A673 (cell line): ENCODE data around the gene CCT8. TPM values are rescaled to one million over a fixed set of nuclear protein-coding genes. Genes with fewer than 3 reads are reported as not detected.

Source experiments
- BruUV-seq: library from RNA; stranded (reverse); fragments of 400-500 nt; replicated peaks from 2 replicates; lab custom pipeline; 2021; lab: Mats Ljungman, UMichigan
- CTCF ChIA-PET: fragments of 300-600 bp; sonication (Branson Sonifier 250); formaldehyde crosslinking; loops from one replicate; lab custom pipeline; 2022; ENCODE audit warnings: antibody characterized with exemption; lab: Charles Lee
- POLR2A ChIA-PET: fragments of 300-600 bp; sonication (Branson Sonifier 250); formaldehyde crosslinking; loops from one replicate; lab custom pipeline; 2022; ENCODE audit warnings: antibody characterized with exemption; ENCODE audit not compliant: low non-redundant PET; lab: Charles Lee
- DNase-seq: peaks from one replicate; pipeline ENCODE4 v3.0.0-alpha.2; 2015; ENCODE audit warnings: low spot score
- H3K27ac ChIP-seq: fragments of 200-600 bp; sonication (generic); 2 replicates; pipeline ENCODE4 v1.5.1; 2016; ENCODE audit warnings: mixed run types, low read depth, mild to moderate bottlenecking, mixed read lengths, antibody characterized with exemption, low read length; ENCODE audit not compliant: poor library complexity, severe bottlenecking
- H3K27me3 ChIP-seq: fragments of 200-600 bp; sonication (generic); replicated peaks from 2 replicates; pipeline ENCODE4 v1.6.1; 2017; ENCODE audit warnings: mixed run types, low read depth, mild to moderate bottlenecking, mixed read lengths, antibody characterized with exemption, low read length; ENCODE audit not compliant: insufficient read depth, poor library complexity
- H3K36me3 ChIP-seq: fragments of 200-600 bp; sonication (generic); 2 replicates; pipeline ENCODE4 v1.6.1; 2016; ENCODE audit warnings: mixed run types, mild to moderate bottlenecking, mixed read lengths, antibody characterized with exemption, low read length; ENCODE audit not compliant: insufficient read depth, poor library complexity, severe bottlenecking
- H3K4me1 ChIP-seq: fragments of 200-600 bp; sonication (generic); 2 replicates; pipeline ENCODE4 v1.6.1; 2017; ENCODE audit warnings: mixed run types, mild to moderate bottlenecking, mixed read lengths, antibody characterized with exemption, low read length; ENCODE audit not compliant: insufficient read depth, poor library complexity, severe bottlenecking
- H3K4me3 ChIP-seq: fragments of 200-600 bp; sonication (generic); 2 replicates; pipeline ENCODE4 v1.5.1; 2016; ENCODE audit warnings: low read depth, mixed run types, mild to moderate bottlenecking, mixed read lengths, low read length; ENCODE audit not compliant: poor library complexity, severe bottlenecking
- H3K9me3 ChIP-seq: fragments of 200-600 bp; sonication (generic); 2 replicates; pipeline ENCODE4 v1.6.1; 2016; ENCODE audit warnings: mixed run types, low read depth, mild to moderate bottlenecking, mixed read lengths, antibody characterized with exemption, low read length; ENCODE audit not compliant: poor library complexity, severe bottlenecking
- CTCF ChIP-seq: fragments of 300-800, 200-600 bp; sonication (generic); conservative IDR thresholded peaks from 2 replicates; pipeline ENCODE4 v1.5.1; 2017; ENCODE audit warnings: low read depth, mild to moderate bottlenecking, antibody characterized with exemption, low read length, moderate library complexity, mixed read lengths
- EZH2 ChIP-seq: fragments of 200-600 bp; sonication (generic); IDR thresholded peaks from 2 replicates; pipeline ENCODE4 v1.6.1; 2017; ENCODE audit warnings: borderline replicate concordance, low read depth, mild to moderate bottlenecking, mixed read lengths, antibody characterized with exemption, low read length; ENCODE audit not compliant: poor library complexity, severe bottlenecking
- intact Hi-C: fragments of 100-400 bp; cut with micrococcal nuclease; formaldehyde crosslinking; loops from one replicate; pipeline ENCODE4 v1.10.0; 2022; ENCODE audit not compliant: unreplicated experiment
- total RNA-seq: library from RNA; stranded (reverse); gene quantifications from 2 replicates; pipeline ENCODE4 v1.2.3, GENCODE V29; 2021

CCT8 gene
- total RNA-seq, 1 experiment from 2014 or later = 415 TPM

- no TSS peak for BruUV-seq
- H3K9me3 ChIP-seq = no peaks in the 10 kb centered on the region
- POLR2A ChIA-PET = no interaction called here
- no peak overlapping the region for H3K27ac ChIP-seq
- DNase-seq = no peak
- TF ChIP-seq EZH2 (no peak), CTCF (no peak)
- no peak overlapping the region for H3K4me3 ChIP-seq
- intact Hi-C loops = loop anchor here (5.0 to 10.0 kb wide), 3 partner anchors 71 to 756 kb away; no protein-coding TSS in a partner anchor
- H3K4me1 ChIP-seq = peaks cover 14% of the 10 kb centered on the region
- no peaks in the 10 kb centered on the region for H3K27me3 ChIP-seq
- CTCF ChIA-PET = interaction anchor here (0.6 to 0.7 kb wide), 2 partner anchors 280 to 957 kb away, joined by 4 to 5 read pairs; no protein-coding TSS in a partner anchor
- no peaks in the 10 kb centered on the region for H3K36me3 ChIP-seq
These were observed 17.6 kb upstream of the CCT8 start for GRCh38 chr21:29091033-29091432.

GRCh38 chr21:29085106-29085752, 11.8 kb upstream of the CCT8 start:
- H3K36me3 ChIP-seq = no peaks in the 10 kb centered on the region
- POLR2A ChIA-PET = no interaction called here
- H3K27me3 ChIP-seq = no peaks in the 10 kb centered on the region
- TF ChIP-seq EZH2 (no peak), CTCF (no peak)
- H3K27ac ChIP-seq = no peak overlapping the region
- intact Hi-C loops = no loop called here
- H3K4me1 ChIP-seq = peaks cover 8% of the 10 kb centered on the region
- H3K9me3 ChIP-seq = no peaks in the 10 kb centered on the region
- no peak overlapping the region for H3K4me3 ChIP-seq
- DNase-seq = no peak
- CTCF ChIA-PET = no interaction called here
- BruUV-seq = no TSS peak

GRCh38 chr21:29084372-29084771, 10.9 kb upstream of the CCT8 start:
- ChIA-PET CTCF (no interaction called here), POLR2A (no interaction called here)
- no peaks in the 10 kb centered on the region for H3K9me3 ChIP-seq
- DNase-seq = no peak
- TF ChIP-seq EZH2 (no peak), CTCF (no peak)
- H3K36me3 ChIP-seq = no peaks in the 10 kb centered on the region
- H3K4me1 ChIP-seq = peaks cover 8% of the 10 kb centered on the region
- H3K27ac ChIP-seq = no peak overlapping the region
- no peaks in the 10 kb centered on the region for H3K27me3 ChIP-seq
- H3K4me3 ChIP-seq = no peak overlapping the region
- no TSS peak for BruUV-seq
- intact Hi-C loops = no loop called here
